Measurements from ENCODE around the gene KIRREL1. TPM values are rescaled to one million over a fixed set of nuclear protein-coding genes. Genes with fewer than 3 reads are reported as not detected.

Gene KIRREL1
- total RNA-seq, 1 experiment from 2014 or later, result 30.5 TPM

GRCh38 chr1:158101455-158101854 lies 108.0 kb downstream of the KIRREL1 start:
- peaks cover 53% of the 10 kb centered on the region for H3K4me1 ChIP-seq (ENCODE audit: insufficient read depth, low read length)

More at GRCh38 chr1:158101455-158101854, 108.0 kb downstream of the KIRREL1 start:
- H3K18ac ChIP-seq (ENCODE audit: insufficient read length, low read depth, low read length), result no peak overlapping the region
- no peak overlapping the region for H2BK120ac ChIP-seq (ENCODE audit: low read depth, low read length, poor library complexity, severe bottlenecking)
- no peak overlapping the region for H2BK20ac ChIP-seq (ENCODE audit: low read depth, low read length, poor library complexity, severe bottlenecking)
- H3K4ac ChIP-seq (ENCODE audit: low read depth, low read length), result no peak overlapping the region
- Mint-ChIP-seq H3K9me3 (no peaks in the 10 kb centered on the region), H3K27ac (peak overlapping the region; percentile 16 to 97 (median 77); a peak in 5 of 7 replicates), H3K27me3 (ENCODE audit: low read depth) (no peaks in the 10 kb centered on the region; the same call in 1 of the 2 replicates), H3K4me3 (no peak overlapping the region), H3K36me3 (ENCODE audit: insufficient read depth in 1 of 3, low read depth in 3 of 3) (peaks cover 0 to 2% (median 0%) of the 10 kb centered on the region in 3 experiments; a peak in 3 of 7 replicates), H3K4me1 (peaks cover 95 to 97% of the 10 kb centered on the region in 2 experiments)
- no peak overlapping the region for H2BK12ac ChIP-seq (ENCODE audit: insufficient read length, low read depth, low read length)
- no peak overlapping the region for H3K4me2 ChIP-seq (ENCODE audit: insufficient read depth, insufficient read length, low read length)
- H2AK5ac ChIP-seq (ENCODE audit: insufficient read length, low read length), result no peak overlapping the region
- H2BK5ac ChIP-seq (ENCODE audit: insufficient read length, low read length), result no peak overlapping the region
- peaks cover 4% of the 10 kb centered on the region for H3K23me2 ChIP-seq (ENCODE audit: insufficient read length, low read depth, low read length, poor library complexity, severe bottlenecking)
- H4K8ac ChIP-seq (replicated peaks; ENCODE audit: insufficient read length, low read depth, low read length), result no peak overlapping the region
- no peak overlapping the region for H4K91ac ChIP-seq (ENCODE audit: insufficient read length, low read depth, low read length)
- no peaks in the 10 kb centered on the region for H3K79me1 ChIP-seq (ENCODE audit: insufficient read depth, low read depth, low read length, poor library complexity, severe bottlenecking)
- H3K56ac ChIP-seq (ENCODE audit: insufficient read length, low read depth, low read length), result no peak overlapping the region
- H3K23ac ChIP-seq (ENCODE audit: insufficient read length, low read depth, low read length), result no peak overlapping the region
- H3K79me2 ChIP-seq (ENCODE audit: insufficient read depth, low read length), result no peaks in the 10 kb centered on the region
- no peak overlapping the region for H3K14ac ChIP-seq (ENCODE audit: insufficient read depth, low read length)
- TF ChIP-seq CTCF (conservative IDR thresholded peaks at IDR 0.05), result no peak
- no peak overlapping the region for H2BK15ac ChIP-seq (ENCODE audit: low read depth, low read length)
- H4K5ac ChIP-seq (ENCODE audit: insufficient read length, low read depth, low read length), result no peak overlapping the region
- no peaks in the 10 kb centered on the region for H3K27me3 ChIP-seq (ENCODE audit: insufficient read depth, low read length)
- no peak overlapping the region for H3T11ph ChIP-seq (ENCODE audit: low read length)
- no peaks in the 10 kb centered on the region for H3K9me3 ChIP-seq (ENCODE audit: control insufficient read depth, low read depth, low read length)
- H4K20me1 ChIP-seq (ENCODE audit: control insufficient read depth, insufficient read depth, insufficient read length), result no peaks in the 10 kb centered on the region
- no peak overlapping the region for H3K9ac ChIP-seq (ENCODE audit: extremely low read depth, insufficient read length, low read length)
- WGBS (ENCODE audit: extremely low coverage, insufficient read length, low lambda C conversion rate), result no CpG with 5 or more reads among the region's 2 CpGs
- no peak overlapping the region for H3K27ac ChIP-seq (ENCODE audit: insufficient read length, low read depth, low read length)
- no peak for DNase-seq
- H2AFZ ChIP-seq (ENCODE audit: low read length), result no peak overlapping the region

All from H9 (cell line).